HCT116 (cell line): Measurements from ENCODE around the gene ERMARD. TPM values are rescaled to one million over a fixed set of nuclear protein-coding genes. Genes with fewer than 3 reads are reported as not detected.
A peak's percentile ranks its signal among the peaks of the same experiment; 100 is the strongest.

Source experiments
- ATAC-seq: fragments of 200-7000 bp; cut with Tn5 transposase; 2 replicates; pipeline ENCODE4 v1.9.1; 2020; ENCODE audit warnings: mild to moderate bottlenecking, moderate library complexity
- BruUV-seq: library from RNA; stranded (reverse); fragments of 400-500 nt; replicated peaks from 2 replicates; lab custom pipeline; 2021; lab: Mats Ljungman, UMichigan
- CTCF ChIA-PET: fragments of 300-600 bp; sonication (Branson Sonifier 250); formaldehyde crosslinking; loops from one replicate; lab custom pipeline; 2021; ENCODE audit warnings: antibody characterized with exemption; lab: Charles Lee
- POLR2A ChIA-PET: fragments of 300-600, 350-600 bp; sonication (Branson Sonifier 250); formaldehyde crosslinking; loops from one replicate; lab custom pipeline; 2021; ENCODE audit warnings: antibody characterized with exemption; lab: Charles Lee
- RAD21 ChIA-PET, 2 experiments: fragments of 300-600 bp; sonication (Branson Sonifier 250); formaldehyde crosslinking; loops; one replicate each; lab custom pipeline; 2023; ENCODE audit warnings: low total read pairs in 2 of 2; ENCODE audit not compliant: uncharacterized antibody in 2 of 2, unreplicated experiment in 2 of 2, low non-redundant PET in 1 of 2; lab: Charles Lee
- DNase-seq: peaks from one replicate; pipeline ENCODE4 v3.0.0-alpha.2; 2010; ENCODE audit warnings: low read depth, low spot score
- H2AFZ ChIP-seq: fragments of 200-600 bp; shearing (Covaris generic), sonication (generic); 2 replicates; pipeline ENCODE4 v1.6.1; 2017; ENCODE audit warnings: low read depth, mixed run types, mixed read lengths, antibody characterized with exemption, low read length; ENCODE audit not compliant: poor library complexity, severe bottlenecking
- H3K27ac ChIP-seq: 2 replicates; pipeline ENCODE4 v1.5.1; 2012; ENCODE audit warnings: low read depth, low read length
- H3K27me3 ChIP-seq: fragments of 200-600 bp; sonication (generic); 2 replicates; pipeline ENCODE4 v1.6.1; 2016; ENCODE audit warnings: mixed run types, low read length, mixed read lengths; ENCODE audit not compliant: insufficient read depth
- H3K36me3 ChIP-seq, 2 experiments: fragments of 200-500 bp in 1 of 2; fragments of 200-600 bp in 1 of 2; sonication (Bioruptor generic) in 1 of 2; sonication (generic) in 1 of 2; 2 replicates each; pipeline versions ENCODE4 v1.5.1 to v1.6.1; 2014 to 2016; ENCODE audit warnings: low read length in 2 of 2, inconsistent platforms in 1 of 2, mixed read lengths in 1 of 2, mixed run types in 1 of 2; ENCODE audit not compliant: insufficient read depth in 2 of 2, control insufficient read depth in 1 of 2
- H3K4me1 ChIP-seq, 2 experiments: fragments of 200-600 bp in 1 of 2; sonication (generic) in 1 of 2; 2 replicates each; pipeline versions ENCODE4 v1.5.1 to v1.6.1; 2012 to 2017; ENCODE audit warnings: low read length in 2 of 2, inconsistent platforms in 1 of 2, mild to moderate bottlenecking in 1 of 2, mixed read lengths in 1 of 2, mixed run types in 1 of 2, moderate library complexity in 1 of 2; ENCODE audit not compliant: insufficient read depth in 2 of 2, control insufficient read depth in 1 of 2
- H3K4me2 ChIP-seq: fragments of 200-600 bp; sonication (generic); 2 replicates; pipeline ENCODE4 v1.6.1; 2017; ENCODE audit warnings: mixed run types, low read length, mixed read lengths
- H3K4me3 ChIP-seq, 2 experiments: fragments of 200-600 bp in 1 of 2; sonication (generic) in 1 of 2; replicated peaks in 1 of 2; 2 replicates each; pipeline ENCODE4 v1.5.1; 2011 to 2016; ENCODE audit warnings: low read length in 2 of 2, control low read depth in 1 of 2, low read depth in 1 of 2, mild to moderate bottlenecking in 1 of 2, mixed read lengths in 1 of 2, mixed run types in 1 of 2
- H3K79me2 ChIP-seq: fragments of 200-600 bp; sonication (generic); 2 replicates; pipeline ENCODE4 v1.6.1; 2017; ENCODE audit warnings: mild to moderate bottlenecking, mixed run types, low read length, moderate library complexity, mixed read lengths; ENCODE audit not compliant: insufficient read depth
- H3K9ac ChIP-seq: fragments of 200-600 bp; sonication (generic); 2 replicates; pipeline ENCODE4 v1.6.1; 2016; ENCODE audit warnings: low read length, mixed read lengths
- H3K9me2 ChIP-seq: fragments of 200-600 bp; sonication (generic), shearing (Covaris generic); 2 replicates; pipeline ENCODE4 v1.6.1; 2017; ENCODE audit warnings: mixed run types, mild to moderate bottlenecking, moderate library complexity; ENCODE audit not compliant: insufficient read depth
- H3K9me3 ChIP-seq, 2 experiments: fragments of 200-500 bp in 1 of 2; fragments of 200-600 bp in 1 of 2; sonication (Bioruptor generic) in 1 of 2; sonication (generic) in 1 of 2; 2 replicates each; pipeline ENCODE4 v1.6.1; 2014 to 2017; ENCODE audit warnings: low read length in 2 of 2, mixed read lengths in 2 of 2, inconsistent platforms in 1 of 2, low read depth in 1 of 2, mild to moderate bottlenecking in 1 of 2, mixed run types in 1 of 2, moderate library complexity in 1 of 2; ENCODE audit not compliant: control insufficient read depth in 1 of 2, insufficient read depth in 1 of 2
- H4K20me1 ChIP-seq: fragments of 200-600 bp; sonication (generic), shearing (Covaris generic); 2 replicates; pipeline ENCODE4 v1.6.1; 2017; ENCODE audit warnings: mixed run types, mild to moderate bottlenecking, moderate library complexity; ENCODE audit not compliant: insufficient read depth
- CEBPB ChIP-seq: IDR thresholded peaks from 2 replicates; pipeline ENCODE4 v1.6.1; 2012; ENCODE audit warnings: low read depth
- FOSL1 ChIP-seq: IDR thresholded peaks from 2 replicates; pipeline ENCODE4 v1.6.1; 2012; ENCODE audit warnings: low read depth
- SP1 ChIP-seq: IDR thresholded peaks from 2 replicates; pipeline ENCODE4 v1.6.1; 2012; ENCODE audit warnings: low read depth
- ZFX ChIP-seq: fragments of 450-650 bp; IDR thresholded peaks from 2 replicates; pipeline ENCODE4 v1.6.1; 2017
- ZNF274 ChIP-seq: fragments of 200-500 bp; sonication (Bioruptor generic); IDR thresholded peaks from 2 replicates; pipeline ENCODE4 v1.6.1; 2014; ENCODE audit warnings: mild to moderate bottlenecking, low read depth, low read length, inconsistent platforms
- intact Hi-C: fragments of 100-400 bp; cut with micrococcal nuclease; formaldehyde crosslinking; loops from 2 replicates; pipeline ENCODE4 v1.10.0; 2022
- total RNA-seq: library from RNA; stranded (reverse); gene quantifications from one replicate; pipeline ENCODE4 v1.2.1, GENCODE V29; 2021; ENCODE audit not compliant: unreplicated experiment
- TF ChIP-seq, protein P1 (sequence below): IDR thresholded peaks from 2 replicates; pipeline ENCODE4 v1.6.1; 2012
- TF ChIP-seq, protein P2 (sequence below), 3 experiments: fragments of 200-600 bp in 1 of 3; sonication (generic) in 1 of 3; IDR thresholded peaks in 2 of 3; conservative IDR thresholded peaks in 1 of 3; 2 replicates each; pipeline ENCODE4 v1.5.1; 2012 to 2017; ENCODE audit warnings: low read depth in 2 of 3, low read length in 2 of 3, antibody characterized with exemption in 1 of 3, borderline replicate concordance in 1 of 3, control low read depth in 1 of 3, mild to moderate bottlenecking in 1 of 3, mixed read lengths in 1 of 3, mixed run types in 1 of 3, moderate library complexity in 1 of 3; ENCODE audit not compliant: insufficient read depth in 1 of 3
- TF ChIP-seq, protein P3 (sequence below): IDR thresholded peaks from 2 replicates; pipeline ENCODE4 v1.6.1; 2011; ENCODE audit warnings: mild to moderate bottlenecking, low read length, moderate library complexity; ENCODE audit not compliant: insufficient replicate concordance; ENCODE audit errors: extremely low read depth

Gene ERMARD
- total RNA-seq, 1 experiment from 2014 or later, result 24.7 TPM

DNA sequence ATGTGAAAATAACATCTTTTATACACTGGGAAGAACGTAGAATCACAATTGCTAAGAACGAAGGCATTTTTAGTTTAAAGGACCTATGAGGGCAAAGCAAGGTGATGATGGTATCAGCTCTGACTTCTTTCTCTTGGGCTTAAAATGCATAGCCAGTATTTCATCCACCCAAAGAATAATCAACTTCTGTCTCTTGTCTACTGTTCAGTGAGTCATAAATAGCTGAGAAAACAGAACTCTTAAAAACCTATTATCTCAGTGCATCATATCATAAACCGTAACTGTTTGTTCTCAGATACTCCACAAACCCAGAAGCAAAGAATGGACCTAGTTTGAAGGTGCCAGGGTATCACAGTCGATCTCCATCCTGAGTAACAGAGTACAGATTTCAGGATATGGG is 32.3 kb upstream of the ERMARD start:
- CTCF ChIA-PET, result no interaction called here
- H3K36me3 ChIP-seq, result peaks cover 10 to 19% of the 10 kb centered on the region in 2 experiments; a peak in 2 of 4 replicates
- H3K4me2 ChIP-seq, result no peak overlapping the region
- no peak overlapping the region for H3K27ac ChIP-seq
- DNase-seq (no peak), ATAC-seq (no peak)
- RAD21 ChIA-PET, result no interaction called here
- TF ChIP-seq, protein P1, sequence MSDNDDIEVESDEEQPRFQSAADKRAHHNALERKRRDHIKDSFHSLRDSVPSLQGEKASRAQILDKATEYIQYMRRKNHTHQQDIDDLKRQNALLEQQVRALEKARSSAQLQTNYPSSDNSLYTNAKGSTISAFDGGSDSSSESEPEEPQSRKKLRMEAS, result no peak
- TF ChIP-seq FOSL1 (no peak), CEBPB (no peak), ZNF274 (no peak), ZFX (no peak), SP1 (no peak)
- TF ChIP-seq, protein P2, sequence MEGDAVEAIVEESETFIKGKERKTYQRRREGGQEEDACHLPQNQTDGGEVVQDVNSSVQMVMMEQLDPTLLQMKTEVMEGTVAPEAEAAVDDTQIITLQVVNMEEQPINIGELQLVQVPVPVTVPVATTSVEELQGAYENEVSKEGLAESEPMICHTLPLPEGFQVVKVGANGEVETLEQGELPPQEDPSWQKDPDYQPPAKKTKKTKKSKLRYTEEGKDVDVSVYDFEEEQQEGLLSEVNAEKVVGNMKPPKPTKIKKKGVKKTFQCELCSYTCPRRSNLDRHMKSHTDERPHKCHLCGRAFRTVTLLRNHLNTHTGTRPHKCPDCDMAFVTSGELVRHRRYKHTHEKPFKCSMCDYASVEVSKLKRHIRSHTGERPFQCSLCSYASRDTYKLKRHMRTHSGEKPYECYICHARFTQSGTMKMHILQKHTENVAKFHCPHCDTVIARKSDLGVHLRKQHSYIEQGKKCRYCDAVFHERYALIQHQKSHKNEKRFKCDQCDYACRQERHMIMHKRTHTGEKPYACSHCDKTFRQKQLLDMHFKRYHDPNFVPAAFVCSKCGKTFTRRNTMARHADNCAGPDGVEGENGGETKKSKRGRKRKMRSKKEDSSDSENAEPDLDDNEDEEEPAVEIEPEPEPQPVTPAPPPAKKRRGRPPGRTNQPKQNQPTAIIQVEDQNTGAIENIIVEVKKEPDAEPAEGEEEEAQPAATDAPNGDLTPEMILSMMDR (IDR thresholded peaks at IDR 0.05 in 2 of 3, conservative IDR thresholded peaks at IDR 0.05 in 1 of 3; ENCODE audit: borderline replicate concordance in 1 of 3, insufficient read depth in 1 of 3, low read depth in 2 of 3, low read length in 2 of 3), result no peak
- no peak overlapping the region for H3K4me3 ChIP-seq
- H3K4me1 ChIP-seq, result peaks cover 9 to 15% of the 10 kb centered on the region in 2 experiments; a peak in 3 of 4 replicates
- intact Hi-C loops, result no loop called here
- H3K9ac ChIP-seq, result no peak overlapping the region
- 0 out of 2 replicates have a peak, but pooled peaks cover 4% of the 10 kb centered on the region for H4K20me1 ChIP-seq
- no peaks in the 10 kb centered on the region for H3K9me2 ChIP-seq
- no peaks in the 10 kb centered on the region for H3K9me3 ChIP-seq
- H3K79me2 ChIP-seq, result peaks cover 63% of the 10 kb centered on the region
- H3K27me3 ChIP-seq, result no peaks in the 10 kb centered on the region
- BruUV-seq, result no TSS peak
- POLR2A ChIA-PET, result no interaction called here
- H2AFZ ChIP-seq, result no peak overlapping the region

DNA sequence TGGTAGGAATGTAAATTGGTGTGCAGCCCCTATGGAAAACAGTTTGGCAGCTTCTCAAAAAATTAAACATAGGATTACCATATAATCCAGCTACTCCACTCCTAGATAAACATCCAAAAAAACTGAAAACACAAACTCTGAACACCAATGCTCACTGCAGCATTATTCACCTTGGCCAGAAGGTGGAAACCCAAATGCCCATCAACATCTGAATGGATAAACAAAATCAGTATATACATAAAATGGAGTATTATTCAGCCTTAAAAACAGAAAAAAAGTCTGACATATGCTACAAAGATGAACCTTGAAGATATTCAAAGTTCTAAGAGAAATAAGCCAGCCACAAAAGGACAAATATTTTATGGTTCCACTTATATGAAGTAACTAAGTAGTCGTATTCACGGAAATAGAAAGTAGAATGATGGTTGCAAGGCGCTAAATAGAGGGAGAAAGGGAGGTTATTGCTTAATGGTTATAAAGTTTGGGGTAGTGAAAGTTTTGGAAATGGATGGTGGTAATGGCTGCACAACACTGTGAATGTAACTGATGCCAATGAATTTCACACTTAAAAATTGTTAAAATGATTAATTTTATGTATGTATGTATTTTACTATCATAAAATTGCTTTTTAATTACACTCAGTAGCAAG is 31.1 kb upstream of the ERMARD start:
- Histone ChIP-seq H3K4me2 (no peak overlapping the region), H3K36me3 (peaks cover 4 to 12% of the 10 kb centered on the region in 2 experiments; a peak in 2 of 4 replicates), H3K9me2 (no peaks in the 10 kb centered on the region), H4K20me1 (0 out of 2 replicates have a peak, but pooled peaks cover 4% of the 10 kb centered on the region), H3K79me2 (peaks cover 63% of the 10 kb centered on the region), H3K9me3 (no peaks in the 10 kb centered on the region), H3K4me1 (peaks cover 16 to 22% of the 10 kb centered on the region in 2 experiments), H2AFZ (no peak overlapping the region), H3K4me3 (no peak overlapping the region), H3K9ac (no peak overlapping the region), H3K27me3 (no peaks in the 10 kb centered on the region), H3K27ac (no peak overlapping the region)
- RAD21 ChIA-PET, result no interaction called here
- POLR2A ChIA-PET, result no interaction called here
- intact Hi-C loops, result no loop called here
- DNase-seq (no peak), ATAC-seq (no peak)
- TF ChIP-seq, protein P3, sequence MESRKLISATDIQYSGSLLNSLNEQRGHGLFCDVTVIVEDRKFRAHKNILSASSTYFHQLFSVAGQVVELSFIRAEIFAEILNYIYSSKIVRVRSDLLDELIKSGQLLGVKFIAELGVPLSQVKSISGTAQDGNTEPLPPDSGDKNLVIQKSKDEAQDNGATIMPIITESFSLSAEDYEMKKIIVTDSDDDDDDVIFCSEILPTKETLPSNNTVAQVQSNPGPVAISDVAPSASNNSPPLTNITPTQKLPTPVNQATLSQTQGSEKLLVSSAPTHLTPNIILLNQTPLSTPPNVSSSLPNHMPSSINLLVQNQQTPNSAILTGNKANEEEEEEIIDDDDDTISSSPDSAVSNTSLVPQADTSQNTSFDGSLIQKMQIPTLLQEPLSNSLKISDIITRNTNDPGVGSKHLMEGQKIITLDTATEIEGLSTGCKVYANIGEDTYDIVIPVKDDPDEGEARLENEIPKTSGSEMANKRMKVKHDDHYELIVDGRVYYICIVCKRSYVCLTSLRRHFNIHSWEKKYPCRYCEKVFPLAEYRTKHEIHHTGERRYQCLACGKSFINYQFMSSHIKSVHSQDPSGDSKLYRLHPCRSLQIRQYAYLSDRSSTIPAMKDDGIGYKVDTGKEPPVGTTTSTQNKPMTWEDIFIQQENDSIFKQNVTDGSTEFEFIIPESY, result no peak
- TF ChIP-seq, protein P2 (IDR thresholded peaks at IDR 0.05 in 2 of 3, conservative IDR thresholded peaks at IDR 0.05 in 1 of 3; ENCODE audit: borderline replicate concordance in 1 of 3, insufficient read depth in 1 of 3, low read depth in 2 of 3, low read length in 2 of 3), result peak in 2 of 3 experiments; percentile 14 to 27; a peak in 2 of 6 replicates
- no TSS peak for BruUV-seq
- CTCF ChIA-PET, result no interaction called here
